ENCODE data around the gene SLC26A8.
"Not testable (repeated sequence)": the region's sequence is repeated elsewhere in the genome, so short reads cannot be mapped to it uniquely, and the experiment has no call there.

The SLC26A8 gene

DNA sequence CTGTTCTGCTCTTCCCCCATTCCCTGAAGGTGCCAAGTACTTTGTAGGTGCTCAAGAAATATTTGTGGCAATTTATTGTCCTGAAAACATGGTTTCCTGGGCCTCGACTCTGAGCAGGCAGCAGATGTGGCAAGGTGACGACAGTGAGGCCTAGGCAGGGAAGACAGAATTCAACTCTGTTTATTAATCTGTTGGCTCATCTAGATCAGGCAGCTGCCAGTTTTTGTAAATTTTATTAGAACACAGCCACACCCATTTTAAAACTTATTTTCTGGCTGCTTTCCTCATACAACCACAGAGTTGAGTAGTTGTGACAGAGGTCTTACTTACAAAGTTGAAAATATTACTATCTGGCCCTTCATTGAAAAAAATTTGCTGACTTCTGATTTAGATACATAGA lies 27.7 kb upstream of the SLC26A8 start:
- no peak for DNase-seq (ENCODE audit: low read depth in 2 of 2)

DNA sequence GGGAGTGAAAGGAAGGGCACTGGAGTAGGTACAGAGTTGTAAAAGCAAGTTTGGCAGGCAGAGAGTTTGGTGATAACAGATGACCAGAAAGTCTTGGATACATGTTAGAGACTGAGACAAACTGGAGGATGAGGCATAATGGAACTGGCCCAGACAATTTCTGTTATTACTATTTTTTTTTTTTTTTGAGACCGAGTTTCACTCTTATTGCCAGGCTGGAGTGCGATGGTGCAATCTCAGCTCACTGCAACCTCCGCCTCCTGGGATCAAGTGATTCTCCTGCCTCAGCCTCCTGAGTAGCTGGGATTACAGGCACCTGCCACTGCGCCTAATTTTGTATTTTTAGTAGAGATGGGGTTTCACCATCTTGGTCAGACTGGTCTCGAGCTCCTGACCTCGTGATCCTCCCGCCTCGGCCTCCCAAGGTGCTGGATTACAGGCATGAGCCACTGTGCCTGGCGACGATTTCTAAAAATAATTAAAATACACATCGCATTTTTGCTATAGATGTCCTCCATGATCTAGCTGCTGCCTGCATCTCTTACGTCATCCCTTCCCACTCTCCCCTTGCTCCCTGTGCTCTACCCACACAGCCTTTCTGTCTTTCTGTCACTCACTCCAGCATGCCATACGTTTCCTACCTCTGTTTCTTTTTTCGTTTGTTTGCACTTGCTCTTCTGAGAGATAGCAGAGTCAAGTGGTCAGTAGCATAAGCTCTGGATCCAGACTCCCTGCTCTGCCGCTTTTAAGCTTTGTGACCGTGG lies 26.7 kb upstream of the SLC26A8 start:
- DNase-seq (ENCODE audit: low read depth in 2 of 2), result no peak

DNA sequence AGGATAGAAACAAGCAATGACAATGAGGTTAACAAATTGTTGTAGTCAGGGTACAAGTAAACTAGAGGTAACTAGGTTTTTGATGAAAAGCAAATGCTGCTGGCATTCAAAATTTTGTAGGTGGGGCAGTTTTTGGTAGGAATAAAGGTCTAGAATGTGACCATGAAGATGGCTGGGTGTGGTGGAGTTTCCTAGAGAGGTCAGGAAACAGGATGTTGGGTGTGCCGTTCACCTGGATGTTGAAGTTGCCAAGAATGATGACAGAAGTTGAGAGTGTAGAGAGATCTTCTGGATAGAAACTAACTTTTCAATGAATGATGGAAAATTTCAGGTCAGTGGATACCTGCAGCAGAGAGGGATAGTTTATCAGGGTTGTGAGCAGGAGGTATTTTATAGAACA lies 25.9 kb upstream of the SLC26A8 start:
- no peak for DNase-seq (ENCODE audit: low read depth in 2 of 2)

DNA sequence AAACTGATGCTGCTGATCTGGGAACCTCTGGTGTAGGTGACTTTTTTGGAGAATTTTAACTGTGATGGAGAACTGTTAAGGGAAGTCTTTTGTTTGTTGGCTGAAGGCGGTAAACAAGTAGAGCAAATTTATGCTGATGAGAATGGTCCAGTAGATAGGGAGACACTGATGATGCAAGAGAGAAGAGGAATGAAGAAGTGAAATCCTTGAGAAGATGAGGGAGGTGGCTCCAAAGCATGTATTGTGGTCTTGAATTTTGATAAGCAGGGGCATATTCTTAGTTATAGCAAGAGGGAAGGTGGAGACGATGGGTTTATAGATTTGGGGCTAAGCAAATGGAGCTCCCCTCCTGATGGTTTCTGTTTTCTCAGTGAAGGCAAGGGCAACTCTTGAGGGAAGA lies 25.1 kb upstream of the SLC26A8 start:
- no peak for DNase-seq (ENCODE audit: low read depth in 2 of 2)

DNA sequence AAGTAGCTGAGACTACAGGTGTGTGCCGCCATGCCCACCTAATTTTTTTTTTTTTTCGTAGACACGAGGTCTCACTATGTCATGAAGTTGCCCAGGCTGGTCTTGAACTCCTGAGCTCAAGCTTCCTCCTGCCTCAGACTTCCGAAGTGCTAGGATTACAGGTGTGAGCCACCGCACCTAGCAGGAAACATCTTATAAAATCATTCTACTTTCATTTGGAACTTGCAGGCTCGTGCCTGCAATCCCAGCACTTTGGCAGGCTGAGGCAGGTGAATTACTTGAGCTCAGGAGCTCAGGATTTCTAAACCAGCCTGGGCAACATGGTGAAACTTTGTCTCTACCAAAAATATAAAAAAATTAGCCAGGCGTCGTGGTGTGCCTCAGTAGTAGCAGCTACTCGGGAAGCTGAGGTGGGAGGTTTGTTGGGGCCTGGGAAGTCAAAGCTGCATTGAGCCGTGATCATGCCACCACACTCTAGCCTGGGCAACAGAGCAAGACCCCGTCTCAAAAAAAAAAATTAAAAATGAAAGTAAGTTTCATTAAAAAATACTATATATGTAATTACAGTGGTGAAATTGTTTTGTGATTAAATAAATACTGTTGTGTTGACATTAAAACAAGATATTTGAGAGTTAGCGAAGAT lies 18.3 kb upstream of the SLC26A8 start:
- no peak for DNase-seq (ENCODE audit: low read depth in 2 of 2)

DNA sequence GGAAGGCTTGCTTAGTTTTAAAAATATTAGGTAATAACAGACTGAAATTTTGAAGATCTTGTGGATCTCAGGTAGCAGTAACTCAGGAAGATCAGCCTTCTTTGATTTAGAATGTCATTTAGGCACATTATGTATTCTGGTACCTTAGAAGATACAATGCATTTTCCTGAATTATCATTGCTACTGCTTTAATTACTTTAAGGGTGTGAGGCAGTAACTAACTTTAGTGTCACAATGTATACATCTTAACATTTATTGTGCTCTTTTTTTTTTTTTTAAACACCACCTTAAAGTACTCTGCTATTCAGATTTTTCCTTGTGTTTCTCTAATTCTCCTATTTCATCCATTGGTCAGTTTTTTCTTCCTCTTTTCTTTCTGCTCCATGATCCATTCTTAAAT lies 16.5 kb upstream of the SLC26A8 start:
- DNase-seq (ENCODE audit: low read depth in 2 of 2), result no peak

DNA sequence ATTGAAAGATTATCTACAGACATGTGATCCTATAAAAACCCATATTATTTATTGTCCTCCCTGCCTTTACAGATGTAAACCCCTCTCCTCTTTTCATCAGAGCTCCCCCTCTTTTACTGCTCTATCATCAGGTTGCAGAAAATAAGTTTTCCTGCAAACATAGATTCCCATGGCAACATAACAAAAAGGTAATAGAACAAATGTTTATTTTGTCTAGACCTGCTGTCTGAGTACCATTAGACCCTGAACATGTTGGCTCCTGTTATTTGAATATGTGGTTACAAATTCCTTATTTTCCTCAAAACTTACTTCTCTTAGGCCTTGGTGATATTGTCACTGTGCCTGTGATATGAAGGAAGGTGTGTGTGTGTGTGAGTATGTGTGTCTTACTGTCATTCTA lies 14.7 kb upstream of the SLC26A8 start:
- DNase-seq (ENCODE audit: low read depth in 2 of 2), result no peak

DNA sequence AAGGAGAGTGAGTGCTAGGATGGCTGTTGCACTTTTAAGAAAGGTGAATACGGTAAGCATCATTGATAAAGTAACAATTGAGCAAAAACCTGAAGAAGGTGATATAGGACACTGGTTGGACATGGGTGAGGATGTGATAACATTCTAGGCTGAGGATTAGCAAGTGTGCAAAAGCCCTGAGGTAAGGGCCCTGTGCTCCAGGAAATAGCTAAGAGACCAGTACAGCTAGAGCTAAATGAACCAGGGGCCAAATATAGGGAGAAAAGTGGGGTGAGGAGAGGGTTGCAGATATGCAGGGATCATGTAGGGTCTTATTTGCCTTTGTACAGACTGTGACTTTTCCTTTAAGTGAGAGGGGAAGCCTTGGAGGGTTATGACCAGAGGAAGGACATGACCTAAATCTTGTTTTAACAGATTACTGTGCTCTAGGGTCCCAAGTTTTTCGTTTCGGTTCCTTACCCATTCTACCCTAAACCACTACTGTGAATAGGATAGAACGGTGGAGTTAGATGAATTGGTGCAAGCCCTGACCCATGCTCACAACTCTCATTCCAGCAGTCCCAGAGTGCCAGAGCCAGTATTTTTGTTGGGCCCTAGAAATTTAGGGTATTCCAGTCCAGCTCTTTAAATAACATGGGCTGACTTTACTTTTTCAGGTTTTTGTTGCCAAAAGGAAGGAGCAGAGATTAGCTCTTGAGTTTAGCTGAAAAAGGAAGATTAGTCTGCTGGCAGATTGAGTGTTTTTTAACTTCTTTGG lies 13.9 kb upstream of the SLC26A8 start:
- DNase-seq (ENCODE audit: low read depth in 2 of 2), result no peak

DNA sequence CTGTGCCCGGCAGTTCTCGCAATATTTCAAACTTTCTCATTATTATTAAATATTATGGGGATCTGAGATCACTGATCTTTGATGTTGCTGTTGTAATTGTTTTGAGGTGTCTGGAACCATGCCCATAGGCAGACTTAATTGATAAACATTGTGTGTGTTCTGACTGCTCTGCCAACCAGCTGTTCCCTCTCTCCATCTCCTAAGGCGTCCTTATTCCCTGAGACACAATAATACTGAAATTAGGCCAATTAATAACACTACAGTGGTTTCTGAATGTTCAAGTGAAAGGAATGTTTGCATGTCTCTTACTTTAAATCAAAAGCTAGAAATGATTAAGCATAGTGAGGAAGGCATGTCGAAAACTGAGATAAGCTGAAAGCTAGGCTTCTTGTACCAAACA lies 10.8 kb upstream of the SLC26A8 start:
- DNase-seq (ENCODE audit: low read depth in 2 of 2), result no peak

DNA sequence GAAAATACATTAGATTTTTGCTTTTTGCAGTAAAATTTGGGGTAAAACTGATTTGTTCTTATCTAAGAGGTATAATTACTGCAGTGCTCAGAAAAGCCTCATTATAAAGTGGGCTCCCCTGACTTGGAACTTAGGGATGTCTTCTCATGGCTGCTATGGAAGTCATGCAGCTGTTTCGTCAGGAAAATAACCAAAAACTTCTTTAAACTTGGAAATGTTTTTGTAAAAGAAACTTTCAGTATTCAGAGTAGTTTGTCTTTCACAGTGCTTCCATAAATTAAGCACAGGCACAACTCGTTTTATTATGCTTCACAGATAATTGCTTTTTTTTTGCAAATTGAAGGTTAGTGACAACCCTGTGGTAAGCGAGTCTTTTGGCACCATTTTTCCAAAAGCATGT lies 10.0 kb upstream of the SLC26A8 start:
- no peak for DNase-seq (ENCODE audit: low read depth in 2 of 2)

DNA sequence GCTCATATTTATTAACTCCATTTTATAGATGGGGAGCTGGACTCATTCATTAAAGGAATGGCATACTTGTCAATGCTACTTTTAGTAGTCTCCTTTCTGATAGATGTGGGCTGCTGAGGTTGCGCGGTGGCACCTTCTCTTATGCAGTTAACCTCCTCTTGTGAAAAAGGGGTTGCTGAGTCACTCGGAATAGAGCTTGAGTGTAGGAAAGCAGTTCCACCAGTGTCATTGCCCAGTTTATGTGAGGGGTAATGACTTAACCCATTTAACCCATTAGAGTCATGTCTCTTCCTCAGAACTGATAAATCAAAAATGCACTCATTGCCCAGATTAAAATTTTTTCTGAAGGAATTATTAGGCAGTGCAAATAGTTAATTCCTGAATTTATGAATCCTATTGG lies 9.5 kb upstream of the SLC26A8 start:
- DNase-seq (ENCODE audit: low read depth in 2 of 2), result peak in 1 of 2 donors; percentile 39

DNA sequence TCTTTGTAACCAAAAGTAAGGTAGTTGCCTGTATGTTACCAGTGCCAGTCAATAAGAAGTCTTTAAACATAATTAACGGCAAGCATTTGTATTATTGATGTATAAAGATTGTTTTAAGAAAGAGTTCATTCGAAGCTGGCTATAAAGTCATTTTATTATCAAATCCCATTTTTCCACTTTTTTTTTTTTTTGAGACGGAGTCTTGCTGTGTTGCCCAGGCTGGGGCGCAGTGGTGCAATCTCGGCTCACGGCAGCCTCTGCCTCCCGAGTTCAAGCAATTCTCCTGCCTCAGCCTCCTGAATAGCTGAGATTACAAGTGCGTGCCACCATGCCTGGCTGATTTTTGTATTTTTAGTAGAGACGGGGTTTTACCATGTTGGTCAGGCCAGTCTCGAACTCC lies 8.7 kb upstream of the SLC26A8 start:
- not testable (repeated sequence) for DNase-seq (ENCODE audit: low read depth in 2 of 2)

DNA sequence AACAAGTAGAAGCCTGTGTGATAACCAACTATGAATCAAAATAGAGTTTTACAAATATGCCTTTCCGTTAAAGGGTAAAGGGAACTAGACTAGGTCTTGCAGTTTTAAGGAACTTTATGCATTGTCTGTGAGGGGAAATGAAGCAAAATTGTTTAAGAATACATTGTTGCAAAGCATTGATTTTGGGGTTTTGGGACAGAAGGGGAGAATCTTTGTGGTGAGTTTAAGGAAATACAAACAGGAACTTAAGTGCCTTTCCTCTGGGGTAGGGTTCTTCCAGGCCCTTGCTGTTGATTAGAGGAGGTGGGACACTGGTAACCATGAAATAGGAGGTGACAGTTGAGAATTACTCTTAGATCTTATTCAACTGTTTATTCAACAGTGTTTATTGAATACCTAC lies 7.8 kb upstream of the SLC26A8 start:
- DNase-seq (ENCODE audit: low read depth in 2 of 2), result no peak

DNA sequence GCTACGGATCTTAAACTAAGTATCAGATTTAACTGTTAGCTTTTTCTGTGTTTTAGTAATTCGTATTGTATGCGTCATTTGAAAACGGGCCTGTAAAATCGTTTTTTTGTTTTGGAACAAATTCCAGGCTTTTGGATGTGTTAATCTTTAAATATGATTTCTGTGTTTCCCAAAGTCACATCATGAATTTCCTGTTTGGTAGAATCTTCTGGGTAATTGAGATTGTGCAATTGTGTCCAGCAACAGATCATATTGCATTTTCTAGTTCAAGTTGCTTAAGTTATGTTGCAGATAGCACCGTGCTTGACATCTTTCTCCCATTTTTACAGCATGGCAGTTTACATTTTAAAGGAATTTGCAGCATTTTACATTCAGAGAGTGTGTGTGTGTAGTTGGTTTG lies 5.0 kb upstream of the SLC26A8 start:
- DNase-seq (ENCODE audit: low read depth in 2 of 2), result no peak

DNA sequence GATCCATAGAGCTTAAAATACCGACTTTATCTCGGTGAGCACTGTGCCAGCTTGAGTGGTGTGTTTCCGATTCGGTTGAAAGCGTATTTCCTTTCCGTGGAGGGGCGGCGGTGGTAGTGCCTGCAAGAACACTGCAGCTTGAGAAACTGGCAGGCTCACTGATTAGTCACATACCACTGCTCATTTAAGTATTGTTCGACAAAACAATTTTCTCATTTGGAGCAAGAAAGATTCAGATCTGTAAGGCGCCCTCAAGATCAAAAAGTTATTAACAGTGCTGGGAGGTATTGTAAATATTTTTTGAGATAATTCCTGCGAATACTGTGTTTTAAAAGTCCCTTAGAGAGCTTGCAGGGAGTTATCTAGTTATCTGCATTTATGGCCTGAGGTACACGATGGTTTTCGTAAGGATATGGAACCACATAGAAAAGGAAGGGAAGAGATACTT lies 4.5 kb upstream of the SLC26A8 start:
- peak; percentile 55 to 68 for DNase-seq (ENCODE audit: low read depth in 2 of 2)

DNA sequence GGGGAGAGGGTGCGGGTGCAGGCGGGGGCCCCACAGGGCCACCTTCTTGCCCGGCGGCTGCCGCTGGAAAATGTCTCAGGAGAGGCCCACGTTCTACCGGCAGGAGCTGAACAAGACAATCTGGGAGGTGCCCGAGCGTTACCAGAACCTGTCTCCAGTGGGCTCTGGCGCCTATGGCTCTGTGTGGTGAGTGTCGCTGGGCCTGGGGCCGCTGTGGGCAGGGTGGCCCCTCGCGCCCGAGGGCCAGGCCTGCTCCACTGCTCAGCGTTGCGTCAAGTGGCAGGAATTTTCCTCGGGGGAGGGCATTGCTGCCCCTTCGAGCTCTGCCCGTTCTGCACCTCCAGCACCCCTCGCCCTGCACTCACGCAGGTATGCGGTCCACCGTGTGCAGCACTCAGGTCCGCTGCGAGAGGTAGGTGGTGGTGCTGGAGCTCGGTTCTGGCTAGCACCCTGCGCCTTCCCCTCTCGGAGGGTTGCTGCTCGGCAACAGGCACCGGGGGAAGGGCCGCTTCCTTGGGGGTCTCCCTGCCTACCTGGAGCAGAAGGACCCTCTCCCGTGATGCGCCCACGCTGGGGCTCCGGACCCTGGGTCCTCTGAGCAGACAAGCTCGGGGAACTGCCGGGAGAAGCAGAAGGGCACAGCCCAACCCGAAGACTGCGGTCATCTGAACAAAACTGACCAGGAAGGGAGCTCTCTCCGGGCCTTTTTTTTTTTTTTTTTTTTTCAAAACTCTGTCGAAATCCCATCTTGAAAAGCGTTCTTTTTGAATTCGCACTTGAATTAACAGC lies 3.8 kb upstream of the SLC26A8 start:
- DNase-seq (ENCODE audit: low read depth in 2 of 2), result peak; percentile 14 to 23

DNA sequence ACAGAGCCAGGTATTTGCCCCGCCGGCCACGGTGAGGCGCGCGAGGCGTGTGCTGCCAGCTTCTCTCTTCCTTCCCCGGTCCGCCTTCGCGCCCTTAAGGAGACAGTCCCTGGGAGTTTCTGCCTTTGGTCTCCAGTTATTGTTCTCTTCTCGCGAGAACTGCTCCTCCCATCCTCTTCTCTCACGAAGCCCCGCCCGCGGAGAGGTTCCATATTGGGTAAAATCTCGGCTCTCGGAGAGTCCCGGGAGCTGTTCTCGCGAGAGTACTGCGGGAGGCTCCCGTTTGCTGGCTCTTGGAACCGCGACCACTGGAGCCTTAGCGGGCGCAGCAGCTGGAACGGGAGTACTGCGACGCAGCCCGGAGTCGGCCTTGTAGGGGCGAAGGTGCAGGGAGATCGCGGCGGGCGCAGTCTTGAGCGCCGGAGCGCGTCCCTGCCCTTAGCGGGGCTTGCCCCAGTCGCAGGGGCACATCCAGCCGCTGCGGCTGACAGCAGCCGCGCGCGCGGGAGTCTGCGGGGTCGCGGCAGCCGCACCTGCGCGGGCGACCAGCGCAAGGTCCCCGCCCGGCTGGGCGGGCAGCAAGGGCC lies 3.2 kb upstream of the SLC26A8 start, which contains the start of gene MAPK14:
Gene MAPK14, plus strand, starts transcription at position 308 of the 587 bp plus-strand sequence. CDS start 350 bp downstream, outside the sequence.
- peak; percentile 91 to 97 for DNase-seq (ENCODE audit: low read depth in 2 of 2)

DNA sequence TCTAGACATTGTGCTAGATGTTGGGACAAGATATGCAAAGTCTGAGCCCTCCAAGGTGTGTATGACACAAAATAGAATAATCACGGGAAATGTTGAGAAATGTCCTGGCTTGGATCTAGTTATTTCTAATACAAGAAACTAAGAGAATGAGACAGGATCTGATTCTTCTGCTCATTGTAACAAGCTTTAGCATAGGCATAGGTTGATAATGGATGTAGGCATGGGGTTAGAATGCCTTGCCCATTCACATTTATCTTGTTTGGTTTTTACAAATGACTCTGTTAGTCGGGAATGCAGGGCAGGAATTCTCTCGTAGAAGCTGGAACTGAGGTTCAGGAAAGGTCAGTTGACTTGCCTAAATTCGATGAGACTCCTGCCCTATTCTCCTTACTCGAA lies 1.5 kb upstream of the SLC26A8 start:
- no peak for DNase-seq (ENCODE audit: low read depth in 2 of 2)

DNA sequence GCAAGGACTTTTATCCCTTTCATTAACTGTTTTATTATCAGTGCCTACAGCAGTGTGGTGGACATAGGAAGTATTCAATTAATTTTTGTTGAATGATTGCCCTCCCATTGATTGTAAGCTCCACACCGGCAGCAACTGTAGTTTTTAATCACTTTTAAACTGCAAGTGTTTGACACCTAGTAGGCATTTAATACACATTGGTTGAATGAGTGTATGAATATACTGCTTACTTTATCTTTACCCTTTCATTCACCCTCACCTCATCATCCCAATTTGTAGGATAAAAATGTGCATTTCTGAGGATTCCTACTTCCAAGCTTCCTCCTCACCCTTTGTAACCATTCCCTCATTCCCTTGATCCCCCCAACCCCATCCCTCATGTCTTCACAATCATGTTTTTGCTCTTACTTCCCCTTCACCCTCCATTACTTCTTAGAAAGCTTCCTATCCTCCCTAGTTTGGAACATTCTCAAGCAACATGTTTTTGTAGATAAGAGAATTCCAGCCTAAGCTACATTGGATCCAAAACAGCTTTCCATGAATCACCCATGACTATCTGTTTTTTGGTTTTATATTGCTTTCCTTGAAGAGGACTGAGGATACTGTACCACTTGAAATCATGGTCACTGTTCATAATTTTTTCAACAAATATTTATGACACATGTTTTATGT lies 955 bp upstream of the SLC26A8 start:
- no peak for DNase-seq (ENCODE audit: low read depth in 2 of 2)

DNA sequence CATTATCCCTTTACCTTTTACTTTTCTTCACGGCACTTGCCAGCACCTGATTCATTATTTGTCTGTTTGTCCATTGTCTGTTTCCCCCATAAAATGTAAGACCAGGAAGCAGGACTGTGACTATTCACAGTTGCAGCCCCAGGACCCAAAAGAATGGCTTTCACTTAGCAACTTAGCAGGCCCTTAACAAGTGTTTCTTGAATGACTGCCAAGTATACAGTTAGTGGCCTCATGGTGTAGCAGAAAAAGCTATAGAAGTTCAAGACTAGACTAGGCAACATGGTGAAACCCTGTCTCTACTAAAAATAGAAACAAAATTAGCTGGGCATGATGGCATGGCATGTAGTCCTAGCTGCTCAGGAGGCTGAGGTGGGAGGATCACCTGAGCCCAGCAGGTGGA lies 4.3 kb downstream of the SLC26A8 start:
- DNase-seq (ENCODE audit: low read depth in 2 of 2), result no peak

DNA sequence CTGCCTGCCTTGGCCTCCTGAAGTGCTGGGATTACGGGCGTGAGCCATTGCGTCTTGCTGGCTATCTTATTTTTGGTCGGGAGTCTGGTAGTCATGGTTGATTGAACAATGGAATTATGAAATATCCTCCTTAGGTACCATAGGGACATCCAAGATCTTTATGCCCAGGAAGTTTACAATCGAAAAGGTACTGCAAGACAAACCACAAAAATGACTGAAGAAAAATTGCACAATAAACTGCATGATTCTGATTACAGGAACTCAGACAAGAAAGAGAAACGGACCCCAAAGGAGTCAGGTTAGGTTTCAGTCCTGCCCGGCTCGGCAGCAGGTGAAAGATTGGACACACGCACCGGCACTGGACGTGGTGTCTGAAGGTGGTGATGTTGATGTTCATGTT lies 5.3 kb downstream of the SLC26A8 start:
- DNase-seq (ENCODE audit: low read depth in 2 of 2), result no peak
